Measurements from ENCODE around the gene STIM2.

The STIM2 gene

DNA sequence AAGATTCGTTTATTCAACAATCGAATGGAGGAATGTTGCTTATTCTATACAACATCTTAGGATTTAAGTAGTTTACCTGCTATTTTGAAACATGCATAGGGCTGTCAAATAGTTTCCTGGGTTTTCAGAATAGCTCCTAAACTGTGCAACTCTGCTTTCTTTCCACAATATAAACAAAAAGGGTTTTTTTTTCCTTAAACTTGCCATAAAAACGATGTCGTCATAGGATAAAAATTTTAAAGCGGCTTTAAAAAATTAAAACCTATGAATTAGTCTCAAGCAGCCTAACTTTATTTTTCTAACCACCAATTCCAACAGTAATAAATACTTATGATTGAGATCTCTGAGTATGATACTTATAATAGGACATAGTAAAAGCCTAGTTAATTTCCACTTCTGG is 21.6 kb upstream of the STIM2 start:
- no peak overlapping the region for H3K27ac ChIP-seq (ENCODE audit: low read depth, low read length, poor library complexity, severe bottlenecking)
- no peak overlapping the region for H3K4me3 ChIP-seq (ENCODE audit: low read depth, low read length, poor library complexity, severe bottlenecking)
- no peak overlapping the region for H3K4me2 ChIP-seq (ENCODE audit: low read length)

DNA sequence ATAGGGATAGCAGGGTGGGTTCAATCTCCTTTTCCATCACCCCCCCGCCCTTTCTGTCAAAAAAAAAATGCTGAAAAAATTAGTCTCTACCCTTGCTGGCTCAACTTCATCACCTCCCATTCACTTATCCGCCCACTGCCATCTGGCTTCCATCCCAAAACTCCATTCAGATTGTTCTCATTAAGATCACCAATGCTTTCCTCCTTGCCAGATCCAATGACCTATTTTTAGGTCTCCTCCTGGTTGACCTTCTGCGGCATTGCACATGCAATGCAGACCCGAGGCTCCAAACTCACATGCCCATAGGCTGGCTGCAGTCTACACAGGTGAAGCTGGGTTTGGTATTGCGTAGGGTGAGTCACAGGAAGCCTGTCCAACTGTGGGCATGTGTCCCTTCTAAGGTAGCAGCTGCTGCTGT is 21.1 kb upstream of the STIM2 start:
- Histone ChIP-seq H3K4me1 (ENCODE audit: insufficient read depth, low read length, severe bottlenecking) (peaks cover 8% of the 10 kb centered on the region), H3K27ac (ENCODE audit: low read depth, low read length, poor library complexity, severe bottlenecking) (no peak overlapping the region), H3K27me3 (ENCODE audit: insufficient read depth, low read length) (no peaks in the 10 kb centered on the region), H3K9me3 (ENCODE audit: low read length) (no peaks in the 10 kb centered on the region), H3K36me3 (ENCODE audit: insufficient read depth, low read length) (no peaks in the 10 kb centered on the region), H2AFZ (ENCODE audit: low read length) (no peak overlapping the region), H3F3A (ENCODE audit: insufficient read depth, low read length) (no peaks in the 10 kb centered on the region), H3K9ac (ENCODE audit: low read length) (no peak overlapping the region), H3K4me3 (ENCODE audit: low read depth, low read length, poor library complexity, severe bottlenecking) (no peak overlapping the region), H3K79me2 (ENCODE audit: insufficient read depth, low read length) (no peaks in the 10 kb centered on the region), H4K20me1 (ENCODE audit: insufficient read depth, low read length) (no peaks in the 10 kb centered on the region), H3K4me2 (ENCODE audit: low read length) (no peak overlapping the region), H3K9me2 (ENCODE audit: low read depth, low read length) (no peaks in the 10 kb centered on the region)
- TF ChIP-seq CTCF (IDR thresholded peaks at IDR 0.05; ENCODE audit: low read length) (no peak), EZH2 (IDR thresholded peaks at IDR 0.05; ENCODE audit: borderline replicate concordance, low read length) (no peak)

More for the DNA sequence above, 21.6 kb upstream of the STIM2 start:
- H3K79me2 ChIP-seq (ENCODE audit: insufficient read depth, low read length) = no peaks in the 10 kb centered on the region
- peaks cover 8% of the 10 kb centered on the region for H3K4me1 ChIP-seq (ENCODE audit: insufficient read depth, low read length, severe bottlenecking)
- no peaks in the 10 kb centered on the region for H3K9me2 ChIP-seq (ENCODE audit: low read depth, low read length)
- no peaks in the 10 kb centered on the region for H3K36me3 ChIP-seq (ENCODE audit: insufficient read depth, low read length)
- H3K27me3 ChIP-seq (ENCODE audit: insufficient read depth, low read length) = no peaks in the 10 kb centered on the region
- no peak for TF ChIP-seq EZH2 (IDR thresholded peaks at IDR 0.05; ENCODE audit: borderline replicate concordance, low read length)
- no peak for TF ChIP-seq CTCF (IDR thresholded peaks at IDR 0.05; ENCODE audit: low read length)
- H3F3A ChIP-seq (ENCODE audit: insufficient read depth, low read length) = no peaks in the 10 kb centered on the region
- no peak overlapping the region for H2AFZ ChIP-seq (ENCODE audit: low read length)
- H3K9me3 ChIP-seq (ENCODE audit: low read length) = no peaks in the 10 kb centered on the region
- H4K20me1 ChIP-seq (ENCODE audit: insufficient read depth, low read length) = no peaks in the 10 kb centered on the region
- no peak overlapping the region for H3K9ac ChIP-seq (ENCODE audit: low read length)

- H3K9me2 ChIP-seq (ENCODE audit: low read depth, low read length) = no peaks in the 10 kb centered on the region
- no peaks in the 10 kb centered on the region for H3K36me3 ChIP-seq (ENCODE audit: insufficient read depth, low read length)
- TF ChIP-seq EZH2 (IDR thresholded peaks at IDR 0.05; ENCODE audit: borderline replicate concordance, low read length) = no peak
- TF ChIP-seq CTCF (IDR thresholded peaks at IDR 0.05; ENCODE audit: low read length) = no peak
- H3K4me1 ChIP-seq (ENCODE audit: insufficient read depth, low read length, severe bottlenecking) = peaks cover 8% of the 10 kb centered on the region
- no peak overlapping the region for H3K9ac ChIP-seq (ENCODE audit: low read length)
- no peaks in the 10 kb centered on the region for H3K79me2 ChIP-seq (ENCODE audit: insufficient read depth, low read length)
- no peak overlapping the region for H3K4me3 ChIP-seq (ENCODE audit: low read depth, low read length, poor library complexity, severe bottlenecking)
- no peak overlapping the region for H3K27ac ChIP-seq (ENCODE audit: low read depth, low read length, poor library complexity, severe bottlenecking)
- H2AFZ ChIP-seq (ENCODE audit: low read length) = no peak overlapping the region
- H3F3A ChIP-seq (ENCODE audit: insufficient read depth, low read length) = no peaks in the 10 kb centered on the region
- H3K9me3 ChIP-seq (ENCODE audit: low read length) = no peaks in the 10 kb centered on the region
- no peaks in the 10 kb centered on the region for H3K27me3 ChIP-seq (ENCODE audit: insufficient read depth, low read length)
- H3K4me2 ChIP-seq (ENCODE audit: low read length) = no peak overlapping the region
- H4K20me1 ChIP-seq (ENCODE audit: insufficient read depth, low read length) = no peaks in the 10 kb centered on the region
Measured at GRCh38 chr4:26840786-26841185, 19.9 kb upstream of the STIM2 start.

Data from OCI-LY1 (cell line).